Measurements from ENCODE around the gene TTC16. TPM values are rescaled to one million over a fixed set of nuclear protein-coding genes. Genes with fewer than 3 reads are reported as not detected.

Gene TTC16
- polyA plus RNA-seq, 4 donors: 0.01 to 0.03 TPM; not detected in 2

GRCh38 chr9:127761491-127761956 lies 45.6 kb downstream of the TTC16 start:
- H3K36me3 ChIP-seq (ENCODE audit: control insufficient read depth in 3 of 3, insufficient read depth in 2 of 3, low read depth in 1 of 3, low read length in 3 of 3): peaks cover 0 to 2% (median 0%) of the 10 kb centered on the region in 3 donors
- DNase-seq (no peak), FAIRE-seq (no peak)
- H3K4me3 ChIP-seq (ENCODE audit: low read depth in 1 of 3, low read length in 3 of 3): no peak overlapping the region
- no peaks in the 10 kb centered on the region for H3K9me3 ChIP-seq (ENCODE audit: control insufficient read depth in 2 of 2, insufficient read depth in 1 of 2, low read depth in 1 of 2, low read length in 1 of 2)
- WGBS, 3 donors: 30 to 59% (median 50%) methylated on average over 5 of the region's 5 CpGs
- peaks cover 0 to 35% (median 0%) of the 10 kb centered on the region in 3 donors for H3K27me3 ChIP-seq (ENCODE audit: control insufficient read depth in 3 of 3, insufficient read depth in 3 of 3, low read length in 3 of 3)
- H3K27ac ChIP-seq (ENCODE audit: low read depth in 1 of 3, low read length in 2 of 3): peak overlapping the region in 1 of 3 donors; percentile 36
- H3K4me1 ChIP-seq (ENCODE audit: control insufficient read depth in 3 of 3, insufficient read depth in 2 of 3, low read depth in 1 of 3, low read length in 2 of 3): no peaks in the 10 kb centered on the region

DNA sequence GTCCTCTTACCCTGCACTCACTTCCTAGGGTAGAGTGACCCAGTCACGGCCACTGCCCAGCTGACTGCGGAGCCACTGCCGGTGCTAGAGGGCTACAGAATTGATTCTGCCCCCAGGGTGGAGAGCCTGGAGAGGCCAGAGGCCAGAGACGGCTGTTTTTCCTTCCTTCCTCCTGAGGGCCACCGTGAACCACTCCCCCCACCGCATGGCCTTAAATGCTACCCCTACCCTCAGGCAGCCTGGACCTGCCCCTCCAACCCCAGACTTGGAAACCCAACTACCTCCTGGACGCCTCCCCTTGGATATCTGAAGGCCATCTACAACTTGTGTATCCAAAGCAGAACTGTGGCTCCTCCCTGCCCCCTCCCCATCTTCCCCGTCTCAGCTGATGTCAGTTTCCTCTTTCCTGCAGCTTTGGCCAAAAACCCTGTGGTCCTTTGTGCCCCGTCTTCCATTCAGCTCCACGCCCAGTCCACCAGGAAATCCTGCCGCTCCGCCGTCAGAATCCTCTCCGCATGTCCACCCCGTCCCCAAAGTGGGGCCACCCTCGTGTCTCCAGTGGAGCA lies 46.3 kb downstream of the TTC16 start:
- Histone ChIP-seq H3K9me3 (ENCODE audit: control insufficient read depth in 2 of 2, insufficient read depth in 1 of 2, low read depth in 1 of 2, low read length in 1 of 2) (no peaks in the 10 kb centered on the region), H3K4me3 (ENCODE audit: low read depth in 1 of 3, low read length in 3 of 3) (no peak overlapping the region), H3K27ac (ENCODE audit: low read depth in 1 of 3, low read length in 2 of 3) (peak overlapping the region in 1 of 3 donors; percentile 49), H3K4me1 (ENCODE audit: control insufficient read depth in 3 of 3, insufficient read depth in 2 of 3, low read depth in 1 of 3, low read length in 2 of 3) (no peaks in the 10 kb centered on the region), H3K36me3 (ENCODE audit: control insufficient read depth in 3 of 3, insufficient read depth in 2 of 3, low read depth in 1 of 3, low read length in 3 of 3) (peaks cover 0 to 2% (median 0%) of the 10 kb centered on the region in 3 donors), H3K27me3 (ENCODE audit: control insufficient read depth in 3 of 3, insufficient read depth in 3 of 3, low read length in 3 of 3) (peaks cover 0 to 37% (median 0%) of the 10 kb centered on the region in 3 donors)
- DNase-seq (no peak), FAIRE-seq (no peak)
- WGBS, 3 donors: 41 to 56% (median 43%) methylated on average over 16 of the region's 16 CpGs

- H3K4me3 ChIP-seq (ENCODE audit: low read depth in 1 of 3, low read length in 3 of 3): no peak overlapping the region
- no peaks in the 10 kb centered on the region for H3K9me3 ChIP-seq (ENCODE audit: control insufficient read depth in 2 of 2, insufficient read depth in 1 of 2, low read depth in 1 of 2, low read length in 1 of 2)
- H3K27ac ChIP-seq (ENCODE audit: low read depth in 1 of 3, low read length in 2 of 3): peak overlapping the region in 1 of 3 donors; percentile 41
- peaks cover 0 to 2% (median 0%) of the 10 kb centered on the region in 3 donors for H3K4me1 ChIP-seq (ENCODE audit: control insufficient read depth in 3 of 3, insufficient read depth in 2 of 3, low read depth in 1 of 3, low read length in 2 of 3)
- no peak for FAIRE-seq
- 36 to 55% (median 45%) methylated on average over 7 of the region's 7 CpGs for WGBS, 3 donors
- DNase-seq: peak in 1 of 2 donors; percentile 43
- H3K27me3 ChIP-seq (ENCODE audit: control insufficient read depth in 3 of 3, insufficient read depth in 3 of 3, low read length in 3 of 3): peaks cover 0 to 39% (median 0%) of the 10 kb centered on the region in 3 donors
- peaks cover 0 to 2% (median 0%) of the 10 kb centered on the region in 3 donors for H3K36me3 ChIP-seq (ENCODE audit: control insufficient read depth in 3 of 3, insufficient read depth in 2 of 3, low read depth in 1 of 3, low read length in 3 of 3)
Measured at GRCh38 chr9:127763918-127764384, 48.1 kb downstream of the TTC16 start.

DNA sequence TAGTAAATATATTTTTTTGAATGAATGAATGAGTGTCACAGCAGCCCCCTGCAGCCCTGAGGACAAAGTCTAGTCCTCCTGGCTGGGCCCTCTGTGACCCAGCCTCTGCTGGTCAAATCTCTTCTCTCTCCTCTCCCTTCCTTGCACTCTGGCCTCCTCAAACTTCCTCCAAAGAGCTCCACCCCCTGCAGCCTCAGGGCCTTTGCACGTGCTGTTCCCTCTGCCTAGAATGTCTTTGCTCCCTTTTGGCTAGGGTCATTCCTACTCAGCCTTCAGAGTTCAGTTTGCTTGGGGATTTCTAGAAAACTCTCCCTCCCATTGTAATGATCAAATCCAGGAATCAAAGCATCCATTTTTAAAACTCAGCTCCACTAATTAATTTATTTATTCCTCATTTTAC lies 49.5 kb downstream of the TTC16 start:
- Histone ChIP-seq H3K4me3 (ENCODE audit: low read depth in 1 of 3, low read length in 3 of 3) (no peak overlapping the region), H3K36me3 (ENCODE audit: control insufficient read depth in 3 of 3, insufficient read depth in 2 of 3, low read depth in 1 of 3, low read length in 3 of 3) (peaks cover 0 to 2% (median 0%) of the 10 kb centered on the region in 3 donors), H3K4me1 (ENCODE audit: control insufficient read depth in 3 of 3, insufficient read depth in 2 of 3, low read depth in 1 of 3, low read length in 2 of 3) (peaks cover 0 to 4% (median 0%) of the 10 kb centered on the region in 3 donors), H3K27ac (ENCODE audit: low read depth in 1 of 3, low read length in 2 of 3) (peak overlapping the region in 1 of 3 donors; percentile 18), H3K27me3 (ENCODE audit: control insufficient read depth in 3 of 3, insufficient read depth in 3 of 3, low read length in 3 of 3) (peaks cover 0 to 45% (median 0%) of the 10 kb centered on the region in 3 donors), H3K9me3 (ENCODE audit: control insufficient read depth in 2 of 2, insufficient read depth in 1 of 2, low read depth in 1 of 2, low read length in 1 of 2) (no peaks in the 10 kb centered on the region)
- WGBS, 3 donors: 75 to 88% (median 82%) methylated on average over 1 of the region's 1 CpG
- no peak for DNase-seq
- FAIRE-seq: no peak

DNA sequence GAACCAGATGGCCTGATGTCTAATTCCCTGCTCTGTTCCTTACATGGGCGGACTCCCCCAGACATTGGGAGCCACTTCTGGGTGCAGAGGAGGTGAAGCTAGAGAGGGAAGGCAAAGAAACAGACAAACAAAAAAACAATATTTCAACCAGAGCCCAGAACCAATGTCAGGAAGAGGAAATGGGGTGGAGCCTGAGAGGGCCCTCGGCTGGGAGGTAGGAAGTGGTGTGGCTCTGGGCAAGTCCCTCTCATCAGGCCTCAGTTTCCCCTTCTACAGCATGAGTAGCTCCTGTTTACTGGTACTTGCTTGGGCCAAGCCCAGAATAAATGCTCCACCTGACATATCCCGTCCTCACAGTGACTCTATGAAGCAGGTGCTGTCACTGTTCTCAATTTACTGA lies 51.5 kb downstream of the TTC16 start:
- Histone ChIP-seq H3K27me3 (ENCODE audit: control insufficient read depth in 3 of 3, insufficient read depth in 3 of 3, low read length in 3 of 3) (peaks cover 0 to 34% (median 0%) of the 10 kb centered on the region in 3 donors), H3K36me3 (ENCODE audit: control insufficient read depth in 3 of 3, insufficient read depth in 2 of 3, low read depth in 1 of 3, low read length in 3 of 3) (no peaks in the 10 kb centered on the region), H3K9me3 (ENCODE audit: control insufficient read depth in 2 of 2, insufficient read depth in 1 of 2, low read depth in 1 of 2, low read length in 1 of 2) (no peaks in the 10 kb centered on the region), H3K4me3 (ENCODE audit: low read depth in 1 of 3, low read length in 3 of 3) (no peak overlapping the region), H3K27ac (ENCODE audit: low read depth in 1 of 3, low read length in 2 of 3) (peak overlapping the region in 2 of 3 donors; percentile 1 to 71), H3K4me1 (ENCODE audit: control insufficient read depth in 3 of 3, insufficient read depth in 2 of 3, low read depth in 1 of 3, low read length in 2 of 3) (peaks cover 0 to 16% (median 2%) of the 10 kb centered on the region in 3 donors)
- DNase-seq (no peak), FAIRE-seq (no peak)
- 51 to 64% (median 58%) methylated on average over 3 of the region's 3 CpGs for WGBS, 3 donors

DNA sequence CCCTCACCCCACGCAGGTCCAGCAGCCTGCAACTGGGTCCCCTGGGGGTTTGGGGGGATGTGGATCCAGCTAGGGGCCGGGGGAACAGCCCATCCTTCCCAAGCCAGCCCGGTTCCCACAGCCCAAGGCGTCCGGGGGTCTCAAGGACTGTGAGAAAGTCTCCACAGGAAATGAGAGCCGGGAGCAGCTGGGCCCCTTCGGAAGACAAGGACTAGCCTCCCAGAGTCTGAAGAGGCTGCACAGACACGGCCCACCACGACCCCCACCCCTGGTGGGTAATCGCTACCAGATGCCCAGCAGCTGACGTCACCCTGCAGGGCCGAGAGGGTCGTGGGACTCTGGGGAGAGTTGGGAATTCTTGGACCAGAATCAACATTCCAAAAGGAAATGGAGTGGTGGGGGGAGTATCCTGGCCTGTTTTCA lies 52.0 kb downstream of the TTC16 start:
- H3K27ac ChIP-seq (ENCODE audit: low read depth in 1 of 3, low read length in 2 of 3): peak overlapping the region; percentile 13 to 71 (median 36)
- H3K36me3 ChIP-seq (ENCODE audit: control insufficient read depth in 3 of 3, insufficient read depth in 2 of 3, low read depth in 1 of 3, low read length in 3 of 3): no peaks in the 10 kb centered on the region
- peaks cover 0 to 16% (median 2%) of the 10 kb centered on the region in 3 donors for H3K4me1 ChIP-seq (ENCODE audit: control insufficient read depth in 3 of 3, insufficient read depth in 2 of 3, low read depth in 1 of 3, low read length in 2 of 3)
- no peak overlapping the region for H3K4me3 ChIP-seq (ENCODE audit: low read depth in 1 of 3, low read length in 3 of 3)
- FAIRE-seq: no peak
- no peaks in the 10 kb centered on the region for H3K9me3 ChIP-seq (ENCODE audit: control insufficient read depth in 2 of 2, insufficient read depth in 1 of 2, low read depth in 1 of 2, low read length in 1 of 2)
- no peak for DNase-seq
- 47 to 56% (median 55%) methylated on average over 13 of the region's 13 CpGs for WGBS, 3 donors
- peaks cover 0 to 29% (median 0%) of the 10 kb centered on the region in 3 donors for H3K27me3 ChIP-seq (ENCODE audit: control insufficient read depth in 3 of 3, insufficient read depth in 3 of 3, low read length in 3 of 3)

- no peak for DNase-seq
- Histone ChIP-seq H3K9me3 (ENCODE audit: control insufficient read depth in 2 of 2, insufficient read depth in 1 of 2, low read depth in 1 of 2, low read length in 1 of 2) (no peaks in the 10 kb centered on the region), H3K27me3 (ENCODE audit: control insufficient read depth in 3 of 3, insufficient read depth in 3 of 3, low read length in 3 of 3) (peaks cover 0 to 27% (median 0%) of the 10 kb centered on the region in 3 donors), H3K4me3 (ENCODE audit: low read depth in 1 of 3, low read length in 3 of 3) (no peak overlapping the region), H3K27ac (ENCODE audit: low read depth in 1 of 3, low read length in 2 of 3) (peak overlapping the region in 2 of 3 donors; percentile 36 to 71), H3K36me3 (ENCODE audit: control insufficient read depth in 3 of 3, insufficient read depth in 2 of 3, low read depth in 1 of 3, low read length in 3 of 3) (no peaks in the 10 kb centered on the region), H3K4me1 (ENCODE audit: control insufficient read depth in 3 of 3, insufficient read depth in 2 of 3, low read depth in 1 of 3, low read length in 2 of 3) (peaks cover 0 to 16% (median 2%) of the 10 kb centered on the region in 3 donors)
- no peak for FAIRE-seq
- WGBS, 3 donors: 72 to 80% (median 73%) methylated on average over 8 of the region's 8 CpGs
Measured at GRCh38 chr9:127768698-127769097, 52.8 kb downstream of the TTC16 start.

GRCh38 chr9:127769101-127769500 lies 53.2 kb downstream of the TTC16 start:
- Histone ChIP-seq H3K27me3 (ENCODE audit: control insufficient read depth in 3 of 3, insufficient read depth in 3 of 3, low read length in 3 of 3) (peaks cover 0 to 26% (median 0%) of the 10 kb centered on the region in 3 donors), H3K9me3 (ENCODE audit: control insufficient read depth in 2 of 2, insufficient read depth in 1 of 2, low read depth in 1 of 2, low read length in 1 of 2) (no peaks in the 10 kb centered on the region), H3K4me3 (ENCODE audit: low read depth in 1 of 3, low read length in 3 of 3) (no peak overlapping the region), H3K27ac (ENCODE audit: low read depth in 1 of 3, low read length in 2 of 3) (peak overlapping the region in 1 of 3 donors; percentile 59), H3K4me1 (ENCODE audit: control insufficient read depth in 3 of 3, insufficient read depth in 2 of 3, low read depth in 1 of 3, low read length in 2 of 3) (peaks cover 0 to 16% (median 2%) of the 10 kb centered on the region in 3 donors), H3K36me3 (ENCODE audit: control insufficient read depth in 3 of 3, insufficient read depth in 2 of 3, low read depth in 1 of 3, low read length in 3 of 3) (no peaks in the 10 kb centered on the region)
- 91 to 96% (median 93%) methylated on average over 5 of the region's 5 CpGs for WGBS, 3 donors
- no peak for DNase-seq
- FAIRE-seq: no peak
